Brain microvascular endothelial cell (primary cell): Measurements from ENCODE around the gene NLRC4.

Experiments used
- DNase-seq: peaks from one replicate; pipeline ENCODE4 v3.0.0-alpha.2; 2020
- H3K27ac ChIP-seq: fragments of 250-450 bp; sonication (Bioruptor Pico); 2 replicates; pipeline ENCODE4 v1.5.1; 2020; ENCODE audit warnings: mild to moderate bottlenecking, moderate library complexity
- H3K27me3 ChIP-seq: fragments of 250-450 bp; sonication (Bioruptor Pico); replicated peaks from 2 replicates; pipeline ENCODE4 v1.5.1; 2020; ENCODE audit warnings: mild to moderate bottlenecking
- H3K36me3 ChIP-seq: fragments of 250-450 bp; sonication (Bioruptor Pico); replicated peaks from 2 replicates; pipeline ENCODE4 v1.5.1; 2020; ENCODE audit warnings: mild to moderate bottlenecking
- H3K4me3 ChIP-seq: 2 replicates; pipeline ENCODE4 v1.5.1; 2011; ENCODE audit warnings: low read depth, mild to moderate bottlenecking, control low read depth, low read length, moderate library complexity
- in situ Hi-C: cut with HindIII; loops from 2 replicates; pipeline ENCODE4 v1.10.0; 2017; ENCODE audit warnings: low sequenced_read_pairs, low pct_ligation_motif_present
- TF ChIP-seq, protein P1 (sequence below): IDR thresholded peaks from 2 replicates; pipeline ENCODE4 v1.5.1; 2011; ENCODE audit warnings: low read depth, mild to moderate bottlenecking, moderate library complexity, low read length, control low read depth, inconsistent platforms; ENCODE audit errors: missing control alignments

Gene NLRC4

DNA sequence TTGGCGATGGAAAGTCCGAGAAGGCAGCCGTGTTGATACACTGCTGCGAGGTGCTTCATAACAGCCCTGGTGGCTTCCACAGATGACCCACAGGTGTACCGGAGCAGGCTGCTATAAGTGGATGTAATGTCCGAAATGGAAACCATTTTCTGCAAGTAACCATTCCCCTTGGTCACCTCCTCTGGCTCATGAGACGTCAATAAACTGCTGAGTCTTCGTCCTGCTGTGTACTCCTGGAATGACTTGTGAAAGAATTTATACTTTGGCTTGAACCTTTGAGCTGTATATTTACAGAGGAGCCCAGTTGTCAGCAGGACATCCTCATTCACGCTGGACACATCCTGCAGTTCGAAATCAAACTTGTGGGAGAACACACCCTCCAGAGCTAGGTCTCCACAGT, 14.4 kb downstream of the NLRC4 start:
- Histone ChIP-seq H3K27me3 (no peaks in the 10 kb centered on the region), H3K27ac (no peak overlapping the region), H3K36me3 (no peaks in the 10 kb centered on the region), H3K4me3 (no peak overlapping the region)
- no peak for DNase-seq
- in situ Hi-C loops = no loop called here
- TF ChIP-seq, protein P1, sequence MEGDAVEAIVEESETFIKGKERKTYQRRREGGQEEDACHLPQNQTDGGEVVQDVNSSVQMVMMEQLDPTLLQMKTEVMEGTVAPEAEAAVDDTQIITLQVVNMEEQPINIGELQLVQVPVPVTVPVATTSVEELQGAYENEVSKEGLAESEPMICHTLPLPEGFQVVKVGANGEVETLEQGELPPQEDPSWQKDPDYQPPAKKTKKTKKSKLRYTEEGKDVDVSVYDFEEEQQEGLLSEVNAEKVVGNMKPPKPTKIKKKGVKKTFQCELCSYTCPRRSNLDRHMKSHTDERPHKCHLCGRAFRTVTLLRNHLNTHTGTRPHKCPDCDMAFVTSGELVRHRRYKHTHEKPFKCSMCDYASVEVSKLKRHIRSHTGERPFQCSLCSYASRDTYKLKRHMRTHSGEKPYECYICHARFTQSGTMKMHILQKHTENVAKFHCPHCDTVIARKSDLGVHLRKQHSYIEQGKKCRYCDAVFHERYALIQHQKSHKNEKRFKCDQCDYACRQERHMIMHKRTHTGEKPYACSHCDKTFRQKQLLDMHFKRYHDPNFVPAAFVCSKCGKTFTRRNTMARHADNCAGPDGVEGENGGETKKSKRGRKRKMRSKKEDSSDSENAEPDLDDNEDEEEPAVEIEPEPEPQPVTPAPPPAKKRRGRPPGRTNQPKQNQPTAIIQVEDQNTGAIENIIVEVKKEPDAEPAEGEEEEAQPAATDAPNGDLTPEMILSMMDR = no peak

DNA sequence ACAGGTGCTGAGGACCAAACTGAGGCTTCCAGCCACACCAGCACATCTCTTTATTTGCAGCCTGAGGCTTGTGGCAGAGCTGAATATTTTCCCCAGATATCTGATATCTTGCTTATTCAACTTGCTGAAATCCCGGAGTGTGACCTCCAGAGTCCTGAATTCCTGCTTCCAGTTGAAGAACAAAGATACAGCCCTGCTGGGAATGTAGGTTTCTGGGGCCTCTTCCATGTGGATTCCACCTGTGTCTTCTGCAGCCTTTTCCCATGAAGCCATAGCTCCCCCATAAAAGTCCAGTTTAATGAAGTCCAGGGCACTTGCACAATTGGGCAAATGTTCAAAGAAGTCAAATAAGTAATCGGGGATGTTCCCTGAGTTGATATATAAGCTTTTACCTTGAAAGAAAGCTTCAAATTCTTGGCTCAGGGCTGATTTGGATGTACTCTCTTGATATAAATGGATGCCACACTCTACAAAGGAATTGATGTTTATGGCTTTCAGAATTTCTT, 14.9 kb downstream of the NLRC4 start:
- in situ Hi-C loops = no loop called here
- Histone ChIP-seq H3K27me3 (no peaks in the 10 kb centered on the region), H3K27ac (no peak overlapping the region), H3K36me3 (no peaks in the 10 kb centered on the region), H3K4me3 (no peak overlapping the region)
- no peak for DNase-seq
- TF ChIP-seq, protein P1 = no peak

DNA sequence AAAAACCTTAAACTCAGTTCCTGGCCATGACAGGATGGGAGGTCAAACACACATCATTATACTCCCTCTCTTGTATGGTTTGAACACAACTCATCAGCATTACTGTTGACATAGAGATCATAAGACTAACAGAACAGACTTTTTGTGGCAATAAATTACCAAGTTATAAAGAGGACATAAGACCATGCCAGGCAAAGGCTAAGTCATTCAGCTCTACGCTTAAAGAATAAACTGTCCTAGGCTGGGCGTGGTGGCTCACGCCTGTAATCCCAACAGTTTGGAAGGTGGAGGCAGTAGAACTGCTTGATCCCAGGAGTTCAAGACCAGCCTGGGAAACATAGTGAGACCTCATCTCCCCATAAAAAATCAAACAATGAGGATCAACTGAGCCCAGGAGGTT, 16.4 kb downstream of the NLRC4 start:
- in situ Hi-C loops = no loop called here
- no peak for DNase-seq
- H3K36me3 ChIP-seq = no peaks in the 10 kb centered on the region

DNA sequence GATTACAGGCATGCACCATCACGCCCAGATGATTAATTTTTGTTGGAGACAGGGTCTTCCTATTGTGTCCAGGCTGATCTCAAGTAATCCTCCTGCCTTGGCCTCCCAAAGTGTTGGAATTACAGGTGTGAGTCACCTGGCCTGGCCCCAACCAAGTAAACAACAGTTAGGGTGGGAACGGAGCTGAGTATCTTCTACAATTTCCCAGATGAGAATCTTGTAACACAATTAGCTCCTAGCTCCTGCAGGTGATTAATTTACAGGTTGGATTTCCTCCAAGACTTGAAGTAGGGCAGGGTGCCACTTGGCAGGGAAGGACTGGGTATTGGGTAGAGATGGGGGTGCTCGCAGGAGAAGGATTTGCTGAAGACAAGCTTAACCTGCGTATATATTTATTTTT, 17.8 kb downstream of the NLRC4 start:
- Histone ChIP-seq H3K27ac (no peak overlapping the region), H3K27me3 (no peaks in the 10 kb centered on the region), H3K36me3 (no peaks in the 10 kb centered on the region), H3K4me3 (no peak overlapping the region)
- DNase-seq = no peak
- in situ Hi-C loops = no loop called here
- TF ChIP-seq, protein P1 = no peak

More for the DNA sequence above, 16.4 kb downstream of the NLRC4 start:
- H3K4me3 ChIP-seq = no peak overlapping the region
- no peak overlapping the region for H3K27ac ChIP-seq
- TF ChIP-seq, protein P1 = no peak
- H3K27me3 ChIP-seq = no peaks in the 10 kb centered on the region

DNA sequence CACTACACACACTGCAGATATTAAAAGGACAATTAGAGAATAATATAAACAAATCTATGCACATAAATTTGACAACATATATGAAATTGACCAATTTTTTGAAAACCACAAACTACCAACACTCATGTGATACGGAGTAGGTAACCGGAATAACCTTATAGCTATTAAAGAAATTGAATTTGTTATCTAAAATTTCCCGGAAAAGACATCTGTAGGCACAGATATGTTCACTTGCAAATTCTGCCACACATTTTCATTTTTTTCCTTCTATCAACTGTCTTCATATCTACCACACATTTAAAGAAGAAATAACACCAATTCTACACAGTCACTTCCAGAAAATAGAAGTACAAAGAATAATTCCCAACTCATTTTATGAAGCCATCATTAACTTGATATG, 22.4 kb downstream of the NLRC4 start:
- TF ChIP-seq, protein P1 = no peak
- Histone ChIP-seq H3K27ac (no peak overlapping the region), H3K27me3 (no peaks in the 10 kb centered on the region), H3K4me3 (no peak overlapping the region), H3K36me3 (no peaks in the 10 kb centered on the region)
- DNase-seq = no peak
- in situ Hi-C loops = no loop called here

DNA sequence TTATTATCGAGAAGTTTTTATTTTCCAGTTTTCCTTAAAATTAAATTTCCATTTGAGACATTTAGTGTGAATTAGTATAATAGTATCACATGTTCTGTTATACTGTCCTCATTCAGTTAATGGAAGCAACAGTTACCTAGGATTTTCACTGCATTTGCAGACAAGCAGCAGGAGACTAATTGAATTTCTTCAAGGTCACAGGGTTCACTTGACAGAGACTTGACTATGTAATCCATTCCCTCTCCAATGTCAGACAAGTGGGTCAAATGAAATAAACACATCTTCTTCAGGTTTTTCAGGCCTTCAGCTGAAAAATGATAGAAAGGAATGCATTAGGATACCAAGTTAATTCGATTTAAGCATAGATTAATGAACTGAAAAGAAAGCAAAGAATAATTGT, 26.7 kb downstream of the NLRC4 start:
- TF ChIP-seq, protein P1 = no peak
- H3K4me3 ChIP-seq = no peak overlapping the region
- no peaks in the 10 kb centered on the region for H3K36me3 ChIP-seq
- no peak overlapping the region for H3K27ac ChIP-seq
- DNase-seq = no peak
- no peaks in the 10 kb centered on the region for H3K27me3 ChIP-seq
- in situ Hi-C loops = no loop called here
